ENCODE data around the gene SLC7A1. TPM values are rescaled to one million over a fixed set of nuclear protein-coding genes. Genes with fewer than 3 reads are reported as not detected.

SLC7A1 gene
- total RNA-seq, 1 donor from 2014 or later = 85.0 TPM

GRCh38 chr13:29513002-29513980 is 82.2 kb downstream of the SLC7A1 start:
- Mint-ChIP-seq H3K36me3 (ENCODE audit: low read depth) (peaks cover 84% of the 10 kb centered on the region), H3K27ac (no peak overlapping the region), H3K4me1 (no peaks in the 10 kb centered on the region), H3K27me3 (no peaks in the 10 kb centered on the region), H3K4me3 (no peak overlapping the region), H3K9me3 (no peaks in the 10 kb centered on the region)
- intact Hi-C loops (cut with micrococcal nuclease) = no loop called here
- ChIA-PET POLR2A (no interaction called here), CTCF (no interaction called here)
- ATAC-seq (ENCODE audit: low read depth) = no peak
- no peak for DNase-seq
- no peak for TF ChIP-seq CTCF (IDR thresholded peaks at IDR 0.05)

GRCh38 chr13:29511980-29512379 is 83.5 kb downstream of the SLC7A1 start:
- no peaks in the 10 kb centered on the region for H3K9me3 Mint-ChIP-seq
- TF ChIP-seq CTCF (IDR thresholded peaks at IDR 0.05) = no peak
- intact Hi-C loops (cut with micrococcal nuclease) = no loop called here
- H3K4me1 Mint-ChIP-seq = peaks cover 5% of the 10 kb centered on the region
- H3K27me3 Mint-ChIP-seq = no peaks in the 10 kb centered on the region
- CTCF ChIA-PET = no interaction called here
- ATAC-seq (ENCODE audit: low read depth) (no peak), DNase-seq (no peak)
- no peak overlapping the region for H3K27ac Mint-ChIP-seq
- peaks cover 71% of the 10 kb centered on the region for H3K36me3 Mint-ChIP-seq (ENCODE audit: low read depth)
- H3K4me3 Mint-ChIP-seq = no peak overlapping the region
- POLR2A ChIA-PET = no interaction called here

GRCh38 chr13:29511106-29511796 is 84.2 kb downstream of the SLC7A1 start:
- ChIA-PET POLR2A (no interaction called here), CTCF (no interaction called here)
- intact Hi-C loops (cut with micrococcal nuclease) = no loop called here
- Mint-ChIP-seq H3K4me1 (peaks cover 5% of the 10 kb centered on the region), H3K36me3 (ENCODE audit: low read depth) (peaks cover 63% of the 10 kb centered on the region), H3K9me3 (no peaks in the 10 kb centered on the region), H3K4me3 (no peak overlapping the region), H3K27me3 (no peaks in the 10 kb centered on the region), H3K27ac (no peak overlapping the region)
- no peak for TF ChIP-seq CTCF (IDR thresholded peaks at IDR 0.05)
- DNase-seq = no peak
- ATAC-seq (ENCODE audit: low read depth) = no peak

GRCh38 chr13:29510651-29511084 is 84.8 kb downstream of the SLC7A1 start:
- ATAC-seq (ENCODE audit: low read depth) (no peak), DNase-seq (no peak)
- H3K4me3 Mint-ChIP-seq = no peak overlapping the region
- H3K27me3 Mint-ChIP-seq = no peaks in the 10 kb centered on the region
- H3K4me1 Mint-ChIP-seq = peaks cover 5% of the 10 kb centered on the region
- TF ChIP-seq CTCF (IDR thresholded peaks at IDR 0.05) = no peak
- intact Hi-C loops (cut with micrococcal nuclease) = no loop called here
- ChIA-PET CTCF (no interaction called here), POLR2A (no interaction called here)
- H3K36me3 Mint-ChIP-seq (ENCODE audit: low read depth) = peaks cover 57% of the 10 kb centered on the region
- H3K27ac Mint-ChIP-seq = no peak overlapping the region
- H3K9me3 Mint-ChIP-seq = no peaks in the 10 kb centered on the region

- no peak for ATAC-seq (ENCODE audit: low read depth)
- H3K4me3 Mint-ChIP-seq = no peak overlapping the region
- TF ChIP-seq CTCF (IDR thresholded peaks at IDR 0.05) = no peak
- H3K27me3 Mint-ChIP-seq = peaks cover 3% of the 10 kb centered on the region
- CTCF ChIA-PET = interaction anchor here (1.0 to 4.0 kb wide), 8 partner anchors 8 to 606 kb away, joined by 3 to 35 read pairs (median 19); no protein-coding TSS in a partner anchor
- H3K4me1 Mint-ChIP-seq = peaks cover 5% of the 10 kb centered on the region
- POLR2A ChIA-PET = no interaction called here
- no peak for DNase-seq
- intact Hi-C loops (cut with micrococcal nuclease) = loop anchor here (2.0 kb wide), 2 partner anchors 15 to 415 kb away; no protein-coding TSS in a partner anchor
- no peak overlapping the region for H3K27ac Mint-ChIP-seq
- H3K9me3 Mint-ChIP-seq = no peaks in the 10 kb centered on the region
- H3K36me3 Mint-ChIP-seq (ENCODE audit: low read depth) = peaks cover 54% of the 10 kb centered on the region
Measured at GRCh38 chr13:29509999-29510589, 85.4 kb downstream of the SLC7A1 start.

All from activated B cell treated with CpG ODN at 0.5 μM for 24 hours (primary cell).